NCI-H2227 (cell line): ENCODE measurements around the gene DENND2D.

Experiments
- DNase-seq: peaks from one replicate; lab custom pipeline; 2025; ENCODE audit not compliant: unreplicated experiment; lab: John Stamatoyannopoulos, UW

Gene DENND2D

GRCh38 chr1:111203681-111204200 is 3.3 kb upstream of the DENND2D start:
- peak; percentile 11 for DNase-seq

GRCh38 chr1:111202707-111203623 is 2.5 kb upstream of the DENND2D start:
- DNase-seq = no peak

- no peak for DNase-seq
Measured at GRCh38 chr1:111202366-111202706, 1.9 kb upstream of the DENND2D start.

DNA sequence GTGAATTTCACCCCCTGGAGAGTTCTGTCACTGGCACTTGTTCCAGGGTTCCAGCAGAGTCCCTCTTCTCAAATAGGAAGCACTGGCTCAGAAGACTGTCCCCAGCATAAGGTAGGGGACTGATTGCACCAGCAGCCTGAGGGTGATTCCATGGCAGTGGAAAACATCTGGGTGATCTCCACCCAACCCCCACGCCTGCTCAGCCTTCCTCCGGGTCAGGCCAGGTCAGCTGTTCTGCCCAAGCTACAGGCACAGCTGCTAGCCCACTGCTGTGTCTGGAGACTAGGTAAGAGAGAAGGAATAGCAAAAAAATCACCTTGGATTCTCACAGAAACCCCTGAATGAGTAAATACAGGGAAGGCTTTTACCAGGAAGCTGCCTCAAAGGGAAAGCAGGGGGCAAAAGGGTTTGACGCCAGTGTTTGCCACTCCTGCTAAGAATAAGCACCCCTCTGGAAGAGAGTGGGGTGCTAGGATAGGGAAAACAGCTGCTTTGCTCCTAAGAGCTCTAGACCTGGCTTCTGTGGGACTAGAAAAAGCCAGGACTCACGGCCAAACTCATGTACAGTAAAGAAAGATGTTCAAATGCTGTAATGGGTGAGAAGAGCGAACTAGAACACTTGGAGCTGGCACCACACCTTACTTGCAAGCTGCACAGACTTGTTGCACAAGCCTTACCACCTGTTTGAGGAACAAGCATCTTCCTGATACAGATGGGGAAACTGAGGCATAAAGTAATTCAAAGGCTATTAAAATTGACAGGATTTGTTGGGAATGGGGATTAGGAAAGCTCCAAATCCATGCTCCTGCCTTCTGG is 1.0 kb upstream of the DENND2D start:
- no peak for DNase-seq

DNA sequence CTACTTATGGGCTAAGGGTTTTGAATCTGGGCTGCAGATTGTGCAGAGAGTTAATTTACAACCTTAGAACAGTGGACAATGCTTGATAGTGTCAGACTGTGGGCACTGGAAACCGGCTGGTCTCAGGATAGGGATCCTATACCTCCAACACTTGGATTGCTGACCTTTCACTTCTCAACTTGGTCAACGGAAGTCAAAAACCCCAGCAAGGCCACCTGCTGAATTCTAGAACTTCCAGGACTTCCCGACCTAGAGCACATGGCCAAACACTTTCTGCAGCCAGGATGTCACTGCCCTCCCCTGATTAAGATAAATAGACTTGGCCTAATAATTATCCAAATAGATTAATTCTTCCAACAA is 336 bp upstream of the DENND2D start:
- DNase-seq = no peak

- no peak for DNase-seq
Measured at GRCh38 chr1:111199329-111199728, 1.1 kb downstream of the DENND2D start.

DNA sequence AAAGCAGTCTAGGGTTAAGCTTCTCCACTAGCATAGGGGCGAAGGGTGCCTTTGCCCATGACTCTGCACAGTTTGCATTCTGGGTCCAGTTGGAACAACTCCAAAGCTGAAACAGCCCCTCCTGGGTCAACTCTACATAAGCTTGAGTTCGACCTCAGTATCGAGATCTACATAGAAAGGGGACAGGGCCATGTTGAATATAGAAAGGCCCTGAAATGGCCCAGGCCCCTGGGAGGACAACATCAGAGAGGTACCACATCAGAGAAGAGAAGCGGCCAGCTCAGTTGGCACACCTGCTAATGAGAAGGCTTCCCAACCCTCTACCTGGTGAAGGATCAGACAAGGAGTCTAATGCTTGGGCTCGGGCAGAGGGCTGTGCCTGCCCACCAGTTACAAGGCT is 1.6 kb downstream of the DENND2D start:
- no peak for DNase-seq

- DNase-seq = no peak
Measured at GRCh38 chr1:111197598-111198284, 2.7 kb downstream of the DENND2D start.

- DNase-seq = no peak
Measured at GRCh38 chr1:111196213-111196612, 4.2 kb downstream of the DENND2D start.

- no peak for DNase-seq
Measured at GRCh38 chr1:111195002-111195684, 5.3 kb downstream of the DENND2D start.

DNA sequence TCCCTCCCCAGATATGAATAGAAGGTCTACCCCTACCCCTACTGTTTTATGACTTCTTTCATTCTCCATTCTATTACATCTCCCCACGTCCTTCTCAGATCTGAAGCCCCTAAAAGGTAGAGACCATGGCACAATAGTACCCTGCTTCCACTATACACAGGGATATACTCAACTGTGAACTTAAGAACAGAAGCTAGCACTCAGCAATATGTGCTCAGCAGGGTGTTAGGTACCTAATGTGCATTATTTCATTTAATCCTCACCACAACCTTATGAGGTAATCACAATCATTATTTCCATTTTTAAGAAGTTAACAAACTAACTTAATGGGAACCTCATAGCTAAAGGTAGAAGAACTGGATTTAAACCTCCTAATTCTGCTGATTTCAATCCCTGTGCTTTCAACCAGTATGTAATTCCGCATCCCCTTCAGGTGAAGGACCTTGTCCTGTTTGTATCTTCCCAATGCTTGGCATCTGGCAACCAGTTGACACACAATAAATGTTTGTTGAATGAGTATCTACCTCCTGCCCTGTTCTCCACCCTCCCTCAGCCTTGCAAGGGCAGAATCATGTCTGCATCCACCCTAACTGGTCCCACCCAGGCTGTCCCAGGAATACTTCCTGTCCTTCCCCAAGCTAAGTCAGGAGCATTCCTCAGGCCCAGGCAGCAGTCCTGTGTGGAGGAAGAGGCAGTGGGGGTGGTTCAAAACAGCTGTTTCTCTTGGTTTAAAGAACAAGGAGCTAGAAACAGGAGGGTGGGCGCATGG is 6.5 kb downstream of the DENND2D start:
- no peak for DNase-seq

- DNase-seq = no peak
Measured at GRCh38 chr1:111192658-111193519, 7.6 kb downstream of the DENND2D start.

DNA sequence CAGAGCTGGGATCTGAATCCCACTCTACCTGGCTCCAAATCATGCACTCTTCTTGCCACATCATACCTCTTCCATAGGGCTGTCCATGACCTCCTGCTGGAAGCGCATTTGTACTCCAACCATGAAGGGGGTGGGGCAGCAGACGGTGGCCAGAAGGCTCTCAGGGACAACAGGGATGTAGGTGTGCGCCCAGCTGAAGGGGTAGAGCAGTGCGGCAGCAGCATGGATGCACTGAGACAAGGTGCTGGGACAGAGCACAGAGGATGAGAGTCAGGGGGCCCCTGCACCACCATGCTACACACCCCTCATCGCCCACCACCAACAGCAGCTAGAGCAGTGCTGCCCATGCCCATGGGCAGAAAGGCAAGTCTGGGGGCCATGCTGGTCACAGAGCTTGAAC is 8.4 kb downstream of the DENND2D start:
- DNase-seq = no peak

DNA sequence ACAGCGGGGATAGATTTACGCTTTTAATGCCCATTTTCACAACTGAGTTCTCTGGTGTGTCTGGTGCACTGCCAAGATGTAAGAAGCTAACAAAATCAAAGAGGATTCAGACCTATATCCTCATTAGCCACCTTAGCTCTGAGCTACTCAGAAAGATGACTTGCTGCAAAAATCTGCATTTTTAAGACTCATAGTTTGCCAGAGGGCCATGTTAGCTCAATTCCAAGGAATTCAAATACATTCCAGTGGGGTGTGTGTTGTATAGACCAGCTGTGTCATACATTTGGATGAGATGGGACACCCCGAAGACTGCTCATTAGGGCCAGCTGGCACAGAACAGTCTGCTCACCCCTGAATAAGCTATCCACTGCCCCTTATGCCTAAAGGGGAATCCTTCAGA is 8.9 kb downstream of the DENND2D start:
- no peak for DNase-seq

GRCh38 chr1:111190931-111191451 is 9.5 kb downstream of the DENND2D start:
- no peak for DNase-seq

- no peak for DNase-seq
Measured at GRCh38 chr1:111184663-111185062, 15.8 kb downstream of the DENND2D start.

DNA sequence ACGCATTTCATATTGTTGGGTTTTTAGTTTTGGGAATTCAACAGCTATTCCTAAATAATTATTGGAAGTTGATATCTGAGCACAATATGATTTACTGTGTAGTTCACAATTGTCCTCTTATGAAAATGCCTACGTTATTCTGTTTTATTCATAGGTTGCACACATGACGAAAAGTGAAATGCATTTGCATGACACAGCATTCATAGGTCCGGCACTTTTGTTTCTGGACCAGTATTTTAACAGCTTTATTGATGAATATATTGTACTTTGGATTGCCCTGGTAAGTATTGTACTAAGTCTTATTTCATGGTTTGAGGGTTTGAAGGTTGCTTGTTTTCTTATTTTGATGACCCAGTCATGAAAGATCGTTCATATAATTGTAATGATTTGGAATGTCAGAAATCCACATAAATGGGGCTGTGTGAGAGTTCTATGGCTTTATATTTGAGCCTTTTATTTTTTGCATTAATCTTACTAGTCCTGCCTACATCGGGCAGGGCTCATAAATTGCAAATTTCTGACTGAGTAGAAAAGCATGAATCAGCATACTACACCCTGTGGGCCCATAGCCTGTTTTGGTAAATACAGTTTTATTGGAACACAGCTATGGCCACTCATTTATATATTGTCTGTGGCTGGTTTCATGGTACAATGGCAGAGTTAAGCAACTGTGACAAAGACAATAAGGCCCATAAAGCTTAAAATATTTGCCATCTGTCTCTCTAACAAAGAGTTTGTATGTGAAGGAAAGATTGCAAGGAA is 17.0 kb downstream of the DENND2D start:
- no peak for DNase-seq

- no peak for DNase-seq
Measured at GRCh38 chr1:111182052-111182451, 18.4 kb downstream of the DENND2D start.
